MM.1S (cell line): ENCODE results near the gene SMC5.

Source experiments
- DNase-seq: peaks from one replicate; pipeline ENCODE4 v3.0.0-alpha.2; 2015
- H2AFZ ChIP-seq: fragments of 300-600 bp; sonication (generic); 2 replicates; pipeline ENCODE4 v1.6.0; 2016; ENCODE audit warnings: antibody characterized with exemption, low read length
- H3F3A ChIP-seq: fragments of 300-600 bp; sonication (generic); 2 replicates; pipeline ENCODE4 v1.6.1; 2016; ENCODE audit warnings: mild to moderate bottlenecking, antibody characterized with exemption, low read length, moderate library complexity, mixed read lengths; ENCODE audit not compliant: insufficient read depth
- H3K27ac ChIP-seq: fragments of 300-600 bp; sonication (generic); 2 replicates; pipeline ENCODE4 v1.5.1; 2016; ENCODE audit warnings: mild to moderate bottlenecking, low read length
- H3K27me3 ChIP-seq: fragments of 300-600 bp; sonication (generic); replicated peaks from 2 replicates; pipeline ENCODE4 v1.6.0; 2016; ENCODE audit warnings: low read length; ENCODE audit not compliant: insufficient read depth
- H3K36me3 ChIP-seq: fragments of 300-600 bp; sonication (generic); replicated peaks from 2 replicates; pipeline ENCODE4 v1.6.1; 2016; ENCODE audit warnings: mild to moderate bottlenecking, low read length, mixed read lengths; ENCODE audit not compliant: insufficient read depth
- H3K4me1 ChIP-seq: fragments of 300-600 bp; sonication (generic); 2 replicates; pipeline ENCODE4 v1.6.1; 2016; ENCODE audit warnings: low read length, mixed read lengths
- H3K4me2 ChIP-seq: fragments of 300-600 bp; sonication (generic); 2 replicates; pipeline ENCODE4 v1.6.0; 2016; ENCODE audit warnings: low read depth, low read length
- H3K4me3 ChIP-seq: fragments of 300-600 bp; sonication (generic); 2 replicates; pipeline ENCODE4 v1.5.1; 2016; ENCODE audit warnings: low read length, mixed read lengths
- H3K79me2 ChIP-seq: fragments of 300-600 bp; sonication (generic); 2 replicates; pipeline ENCODE4 v1.6.1; 2016; ENCODE audit warnings: mixed run types, low read length, mixed read lengths
- H3K9ac ChIP-seq: fragments of 300-600 bp; sonication (generic); 2 replicates; pipeline ENCODE4 v1.6.1; 2016; ENCODE audit warnings: low read length, mixed read lengths
- H3K9me2 ChIP-seq: fragments of 300-600 bp; sonication (generic); replicated peaks from 2 replicates; pipeline ENCODE4 v1.6.1; 2016; ENCODE audit warnings: mild to moderate bottlenecking, low read length, mixed read lengths; ENCODE audit not compliant: insufficient read depth
- H3K9me3 ChIP-seq: fragments of 300-600 bp; sonication (generic); replicated peaks from 2 replicates; pipeline ENCODE4 v1.6.1; 2016; ENCODE audit warnings: mild to moderate bottlenecking, low read length, mixed read lengths; ENCODE audit not compliant: insufficient read depth
- H4K20me1 ChIP-seq: fragments of 300-600 bp; sonication (generic); 2 replicates; pipeline ENCODE4 v1.6.1; 2016; ENCODE audit warnings: mild to moderate bottlenecking, low read length, moderate library complexity, mixed read lengths; ENCODE audit not compliant: insufficient read depth
- EZH2 ChIP-seq: fragments of 300-600 bp; sonication (generic); optimal IDR thresholded peaks from 2 replicates; pipeline ENCODE3; 2017; ENCODE audit warnings: low read depth, mild to moderate bottlenecking, antibody characterized with exemption, low read length, mixed read lengths
- EZH2phosphoT487 ChIP-seq: fragments of 300-600 bp; sonication (generic); IDR thresholded peaks from 2 replicates; pipeline ENCODE4 v1.6.1; 2018; ENCODE audit warnings: antibody characterized with exemption, low read length
- TF ChIP-seq, protein P1 (sequence below): fragments of 300-600 bp; sonication (generic); IDR thresholded peaks from 2 replicates; pipeline ENCODE4 v1.5.1; 2016; ENCODE audit warnings: antibody characterized with exemption, low read length, mixed read lengths

The SMC5 gene

GRCh38 chr9:70258692-70259511 is at the start of gene SMC5:
TSS of gene SMC5 (plus strand) at chr9:70258978. CDS start at chr9:70259079, 101 bp downstream.
- H3K4me3 ChIP-seq, result peak within 1 kb of the TSS; percentile 88
- H3K36me3 ChIP-seq, result no peaks in the 10 kb centered on the region; the same call in 1 of the 2 replicates
- H3K4me2 ChIP-seq, result peak within 1 kb of the TSS; percentile 57
- H3K9ac ChIP-seq, result peak within 1 kb of the TSS; percentile 94
- DNase-seq, result peak; percentile 90
- no peaks in the 10 kb centered on the region for H3F3A ChIP-seq
- peaks cover 14% of the 10 kb centered on the region; the same call in 1 of the 2 replicates for H4K20me1 ChIP-seq
- H3K27me3 ChIP-seq, result no peaks in the 10 kb centered on the region
- peaks cover 18% of the 10 kb centered on the region; the same call in 1 of the 2 replicates for H3K4me1 ChIP-seq
- H2AFZ ChIP-seq, result peak within 1 kb of the TSS; percentile 75
- peak within 1 kb of the TSS; percentile 76 for H3K27ac ChIP-seq
- peaks cover 50% of the 10 kb centered on the region for H3K79me2 ChIP-seq
- H3K9me2 ChIP-seq, result no peaks in the 10 kb centered on the region
- no peaks in the 10 kb centered on the region for H3K9me3 ChIP-seq
- no peak for TF ChIP-seq EZH2phosphoT487
- TF ChIP-seq, protein P1, sequence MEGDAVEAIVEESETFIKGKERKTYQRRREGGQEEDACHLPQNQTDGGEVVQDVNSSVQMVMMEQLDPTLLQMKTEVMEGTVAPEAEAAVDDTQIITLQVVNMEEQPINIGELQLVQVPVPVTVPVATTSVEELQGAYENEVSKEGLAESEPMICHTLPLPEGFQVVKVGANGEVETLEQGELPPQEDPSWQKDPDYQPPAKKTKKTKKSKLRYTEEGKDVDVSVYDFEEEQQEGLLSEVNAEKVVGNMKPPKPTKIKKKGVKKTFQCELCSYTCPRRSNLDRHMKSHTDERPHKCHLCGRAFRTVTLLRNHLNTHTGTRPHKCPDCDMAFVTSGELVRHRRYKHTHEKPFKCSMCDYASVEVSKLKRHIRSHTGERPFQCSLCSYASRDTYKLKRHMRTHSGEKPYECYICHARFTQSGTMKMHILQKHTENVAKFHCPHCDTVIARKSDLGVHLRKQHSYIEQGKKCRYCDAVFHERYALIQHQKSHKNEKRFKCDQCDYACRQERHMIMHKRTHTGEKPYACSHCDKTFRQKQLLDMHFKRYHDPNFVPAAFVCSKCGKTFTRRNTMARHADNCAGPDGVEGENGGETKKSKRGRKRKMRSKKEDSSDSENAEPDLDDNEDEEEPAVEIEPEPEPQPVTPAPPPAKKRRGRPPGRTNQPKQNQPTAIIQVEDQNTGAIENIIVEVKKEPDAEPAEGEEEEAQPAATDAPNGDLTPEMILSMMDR, result no peak
- TF ChIP-seq EZH2, result no peak

GRCh38 chr9:70217029-70217428 is 41.7 kb upstream of the SMC5 start:
- H3K9me3 ChIP-seq, result no peaks in the 10 kb centered on the region
- TF ChIP-seq EZH2phosphoT487, result no peak
- no peak for TF ChIP-seq EZH2
- TF ChIP-seq, protein P1, result no peak
- H4K20me1 ChIP-seq, result no peaks in the 10 kb centered on the region
- H3F3A ChIP-seq, result no peaks in the 10 kb centered on the region
- no peaks in the 10 kb centered on the region for H3K9me2 ChIP-seq
- H3K4me3 ChIP-seq, result no peak overlapping the region
- no peak overlapping the region for H3K27ac ChIP-seq
- H2AFZ ChIP-seq, result no peak overlapping the region
- H3K4me1 ChIP-seq, result no peaks in the 10 kb centered on the region
- H3K9ac ChIP-seq, result no peak overlapping the region
- H3K4me2 ChIP-seq, result no peak overlapping the region
- H3K79me2 ChIP-seq, result no peaks in the 10 kb centered on the region
- no peak for DNase-seq
- H3K27me3 ChIP-seq, result no peaks in the 10 kb centered on the region
- no peaks in the 10 kb centered on the region for H3K36me3 ChIP-seq

GRCh38 chr9:70218767-70219166 is 40.0 kb upstream of the SMC5 start:
- Histone ChIP-seq H4K20me1 (no peaks in the 10 kb centered on the region), H3K9me3 (no peaks in the 10 kb centered on the region), H3K9me2 (no peaks in the 10 kb centered on the region), H3K9ac (no peak overlapping the region), H3K36me3 (no peaks in the 10 kb centered on the region), H3K27ac (no peak overlapping the region), H2AFZ (no peak overlapping the region), H3K27me3 (no peaks in the 10 kb centered on the region), H3K4me2 (no peak overlapping the region), H3F3A (no peaks in the 10 kb centered on the region), H3K4me1 (no peaks in the 10 kb centered on the region), H3K4me3 (no peak overlapping the region), H3K79me2 (no peaks in the 10 kb centered on the region)
- DNase-seq, result no peak
- no peak for TF ChIP-seq EZH2phosphoT487
- TF ChIP-seq EZH2, result no peak
- TF ChIP-seq, protein P1, result no peak
